GM18867 (cell line): ENCODE data around the gene RPSA.
"Not testable (repeated sequence)": the region's sequence is repeated elsewhere in the genome, so short reads cannot be mapped to it uniquely, and the experiment has no call there.

Experiments used
- ATAC-seq: cut with Tn5 transposase; IDR thresholded peaks from one replicate; pipeline ENCODE4 v1.9.1; 2021; ENCODE audit warnings: mild to moderate bottlenecking, moderate library complexity; ENCODE audit not compliant: unreplicated experiment

Gene RPSA

DNA sequence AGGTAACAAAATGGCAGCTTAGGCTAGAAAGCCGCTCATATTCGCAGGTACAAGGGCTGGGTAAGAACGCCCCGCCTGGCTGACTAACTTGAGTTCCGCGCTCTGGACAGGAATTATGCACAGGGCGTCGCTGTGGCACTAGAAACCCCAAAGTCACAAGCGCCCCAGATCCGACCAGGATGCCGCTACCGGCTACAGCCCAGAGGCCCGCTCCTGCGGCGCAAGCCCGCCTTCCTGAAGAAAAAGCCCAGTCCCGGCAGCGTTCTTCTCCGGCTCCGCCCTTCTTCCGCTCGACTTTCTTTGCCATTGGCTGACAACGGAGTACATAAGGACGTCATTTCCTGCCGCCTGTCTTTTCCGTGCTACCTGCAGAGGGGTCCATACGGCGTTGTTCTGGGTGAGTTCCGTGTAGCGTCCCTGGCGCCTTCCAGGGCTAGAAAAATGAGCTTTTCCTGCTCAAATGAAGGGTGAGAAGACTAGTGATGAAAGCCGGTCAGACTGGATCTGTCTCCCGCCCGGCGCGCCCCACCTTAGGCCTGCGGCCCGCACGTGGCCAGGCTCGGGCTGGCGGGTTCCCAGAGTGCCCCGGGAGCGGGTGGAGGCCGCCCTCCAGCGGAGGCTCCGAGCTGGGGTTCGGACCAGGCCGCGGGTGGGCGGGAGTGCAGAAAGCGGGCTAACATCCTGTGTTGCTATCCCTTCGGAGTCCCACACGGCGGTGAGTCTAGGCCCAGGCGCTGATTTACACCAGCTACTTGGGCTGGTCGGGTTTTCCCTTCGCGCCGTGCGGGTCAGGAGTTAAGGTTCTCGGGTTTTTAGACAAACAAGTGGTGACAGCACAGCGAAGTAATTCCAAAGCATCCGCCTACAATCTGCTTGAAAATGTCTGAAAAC lies at the start of gene RPSA:
Gene RPSA, plus strand, starts transcription at position 353 of the 891 bp plus-strand sequence. CDS start 934 bp downstream, outside the sequence.
- peak; percentile 90 for ATAC-seq

DNA sequence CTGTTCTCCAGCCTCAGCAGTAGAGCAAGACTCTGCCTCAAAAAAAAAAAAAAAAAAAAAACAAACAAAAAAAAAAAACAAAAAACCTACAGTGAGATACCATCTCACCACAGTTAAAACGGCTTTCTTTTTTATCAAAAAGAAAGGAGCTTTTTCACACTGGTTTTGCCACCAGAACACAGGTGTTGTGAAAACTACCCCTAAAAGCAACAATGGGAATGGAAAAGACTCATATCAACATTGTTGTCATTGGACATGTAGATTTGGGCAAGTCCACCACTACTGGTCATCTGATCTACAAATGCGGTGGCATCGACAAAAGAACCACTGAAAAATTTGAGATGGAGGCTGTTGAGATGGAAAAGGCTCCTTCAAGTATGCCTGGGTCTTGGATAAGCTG lies 48.2 kb upstream of the RPSA start:
- no peak for ATAC-seq

DNA sequence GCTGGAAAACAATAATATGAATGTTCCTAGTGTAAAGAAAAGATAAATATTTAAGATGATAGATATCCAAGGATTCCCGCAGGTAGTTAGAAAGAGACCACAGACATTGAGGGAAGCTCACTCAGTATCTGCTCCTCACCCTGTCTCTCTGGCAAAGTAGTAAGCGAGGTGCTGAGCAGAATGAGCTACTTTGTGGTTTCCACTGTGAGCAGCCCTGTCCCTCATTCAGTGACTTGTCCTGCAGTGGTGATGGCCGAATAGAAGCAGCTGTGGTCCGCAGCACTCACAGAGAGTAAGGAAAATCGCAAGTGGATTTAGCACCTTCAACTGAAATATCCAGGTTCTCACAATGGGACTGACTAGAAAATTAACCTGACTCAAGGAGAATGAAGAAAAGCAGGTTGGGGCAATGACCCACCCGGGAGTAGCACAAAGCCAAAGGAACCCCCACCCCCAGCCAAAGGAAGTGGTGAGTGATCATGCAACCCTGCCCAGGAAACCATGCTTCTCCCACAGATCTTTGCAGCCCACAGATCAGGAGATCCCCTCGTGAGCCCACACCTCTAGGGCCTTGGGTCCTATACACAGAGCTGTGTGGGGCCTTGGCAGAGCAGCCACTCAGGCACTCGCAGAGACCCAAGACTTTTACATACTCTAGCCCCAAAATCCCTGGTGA lies 45.1 kb upstream of the RPSA start:
- ATAC-seq = no peak

- no peak for ATAC-seq
Measured at GRCh38 chr3:39362192-39362591, 44.3 kb upstream of the RPSA start.

- ATAC-seq = no peak
Measured at GRCh38 chr3:39362812-39363211, 43.7 kb upstream of the RPSA start.

- not testable (repeated sequence) for ATAC-seq
Measured at GRCh38 chr3:39370450-39370849, 36.1 kb upstream of the RPSA start.

DNA sequence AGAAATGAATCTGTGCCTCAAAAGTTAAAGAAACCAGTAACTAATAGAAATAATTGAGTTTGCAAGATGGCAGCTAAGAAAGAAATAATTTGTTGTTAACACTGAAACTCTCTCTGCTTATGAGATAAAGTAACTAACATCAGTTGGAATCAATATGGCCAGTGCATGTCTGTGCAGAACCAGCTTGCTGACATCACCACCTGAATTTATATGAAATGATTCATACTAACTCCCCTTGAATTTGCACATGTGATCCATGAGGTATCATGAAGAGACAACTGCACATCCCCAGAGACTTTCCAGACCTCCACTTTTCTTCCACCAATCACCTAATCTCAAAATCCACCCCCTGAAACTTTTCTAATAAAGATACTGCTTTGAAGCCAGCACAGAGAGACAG lies 33.7 kb upstream of the RPSA start:
- no peak for ATAC-seq

DNA sequence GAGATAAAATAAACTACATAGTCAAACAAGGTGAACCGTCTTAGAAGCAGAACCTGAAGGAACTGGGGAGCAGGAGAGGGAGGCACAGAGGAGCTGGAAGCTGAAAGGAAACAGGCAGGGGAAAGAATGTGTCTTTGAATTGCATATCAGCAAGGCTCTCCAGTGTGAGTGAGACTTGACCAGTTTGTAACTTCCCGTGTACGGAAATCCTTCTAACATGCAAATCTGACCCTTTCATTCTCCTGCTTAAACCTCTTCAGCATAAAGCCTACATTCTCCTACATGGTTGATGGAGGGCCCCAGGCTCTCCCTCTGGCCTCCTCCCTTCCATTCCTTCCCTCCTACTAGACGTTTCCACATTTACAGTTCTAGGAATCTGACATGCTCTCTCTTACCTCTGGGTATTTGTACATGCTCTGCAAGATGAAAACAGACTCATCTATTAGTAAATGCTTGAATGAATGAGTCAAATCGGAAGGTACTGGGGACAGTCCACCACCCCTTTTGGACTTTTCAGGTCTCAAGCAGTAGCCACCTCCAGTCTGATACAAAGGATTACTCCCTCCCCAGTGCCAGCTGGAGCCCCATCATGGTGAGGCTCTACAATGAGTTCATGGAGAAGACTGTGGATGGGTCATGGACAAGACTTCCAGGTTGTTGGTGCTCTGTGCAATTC lies 29.4 kb upstream of the RPSA start:
- ATAC-seq = no peak

DNA sequence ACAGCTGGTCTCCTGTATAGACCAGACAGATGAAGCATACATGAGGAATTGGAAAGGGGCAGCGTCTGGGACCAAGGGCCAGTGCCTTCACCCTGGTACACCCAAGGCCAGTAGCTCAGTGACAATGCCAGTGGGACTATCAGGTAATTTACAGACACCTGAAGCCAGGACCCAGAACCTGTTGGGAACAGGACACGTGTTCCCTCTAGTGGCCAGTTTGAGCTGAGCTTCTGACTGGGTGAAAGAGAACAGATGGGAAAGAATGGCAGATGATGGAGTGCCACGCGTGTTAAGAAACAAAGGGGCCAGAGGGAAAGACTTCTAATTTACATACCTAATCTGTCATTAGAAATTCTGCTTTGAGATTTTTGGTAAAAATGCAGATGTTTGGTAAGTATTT lies 28.4 kb upstream of the RPSA start:
- ATAC-seq = peak; percentile 72

- no peak for ATAC-seq
Measured at GRCh38 chr3:39378957-39379777, 27.4 kb upstream of the RPSA start.

DNA sequence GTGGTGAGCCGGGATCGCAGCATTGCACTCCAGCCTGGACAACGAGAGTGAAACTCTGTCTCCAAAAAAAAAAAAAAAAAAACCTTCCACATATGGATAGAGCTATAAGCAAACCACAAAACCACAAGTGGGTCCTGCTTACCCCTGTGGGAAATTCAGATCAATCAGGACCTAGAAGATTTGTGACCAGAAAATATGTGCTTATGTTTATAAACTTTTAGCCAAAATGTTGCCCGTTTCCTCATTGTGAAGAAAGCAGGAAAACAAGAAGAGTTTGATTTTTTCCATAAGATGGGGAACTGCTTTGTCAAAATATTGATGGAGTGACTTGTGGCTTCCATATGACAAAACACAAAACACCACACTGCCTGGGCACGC lies 26.8 kb upstream of the RPSA start:
- no peak for ATAC-seq

GRCh38 chr3:39381432-39381831 lies 25.1 kb upstream of the RPSA start:
- no peak for ATAC-seq

DNA sequence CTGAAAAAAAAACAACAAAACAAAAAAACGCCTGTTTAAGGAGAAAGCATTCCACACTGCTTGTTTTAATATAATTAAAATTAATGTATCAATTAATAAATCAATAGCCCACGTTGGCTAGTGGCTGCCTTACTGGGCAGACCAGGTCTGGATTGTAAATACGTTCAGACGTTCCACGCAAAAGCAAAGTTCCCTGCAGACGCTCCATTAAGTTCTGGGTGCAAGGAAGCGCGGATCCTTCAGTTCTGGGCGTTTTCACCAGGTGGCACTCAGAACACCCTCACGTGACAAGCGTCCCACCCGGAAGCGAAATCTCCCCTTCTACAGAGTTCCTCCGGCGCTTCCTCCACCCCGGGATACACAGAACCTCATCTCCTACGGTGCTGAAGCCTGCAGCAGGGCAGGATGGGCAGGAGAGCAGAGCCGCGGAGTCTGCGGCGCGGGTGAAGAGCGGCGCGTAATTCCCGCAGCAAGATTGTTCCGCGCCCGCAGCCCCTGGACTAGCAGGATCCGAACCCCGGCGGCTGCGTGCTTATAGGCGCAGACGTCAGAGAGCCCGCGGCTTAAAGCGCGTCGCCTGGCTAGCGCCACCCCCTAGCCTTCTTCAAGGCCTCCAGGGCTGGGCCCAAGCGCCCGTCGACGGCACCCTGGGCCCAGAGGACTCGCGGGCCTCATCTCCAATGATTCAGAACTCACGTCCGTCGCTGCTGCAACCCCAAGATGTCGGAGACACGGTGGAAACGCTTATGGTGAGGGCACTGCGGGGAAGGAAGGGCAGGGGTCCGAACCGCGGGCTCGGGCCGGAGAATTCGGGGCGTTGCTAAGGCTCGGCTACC lies 23.3 kb upstream of the RPSA start, which contains the start of gene SLC25A38:
Gene SLC25A38, plus strand, starts transcription at position 326 of the 836 bp plus-strand sequence. Its CDS starts 355 bp downstream, at position 681.
- ATAC-seq = peak; percentile 76

- ATAC-seq = peak; percentile 76
Measured at GRCh38 chr3:39383881-39384664, 22.4 kb upstream of the RPSA start.

DNA sequence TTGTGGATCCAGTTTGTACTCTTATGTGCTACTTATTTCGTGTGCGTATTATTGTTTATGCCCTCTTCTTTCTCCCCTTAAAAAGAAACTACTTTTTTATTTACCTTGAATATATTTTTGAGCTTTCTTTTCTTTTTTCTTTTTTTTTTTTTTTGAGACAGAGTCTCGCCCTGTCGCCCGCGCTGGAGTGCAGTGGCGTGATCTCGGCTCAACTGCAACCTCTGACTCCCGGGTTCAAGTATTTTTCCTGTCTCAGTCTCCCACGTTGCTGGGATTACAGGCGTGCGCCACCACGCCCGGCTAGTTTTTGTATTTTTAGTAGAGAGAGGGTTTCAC lies 21.9 kb upstream of the RPSA start:
- ATAC-seq = no peak

DNA sequence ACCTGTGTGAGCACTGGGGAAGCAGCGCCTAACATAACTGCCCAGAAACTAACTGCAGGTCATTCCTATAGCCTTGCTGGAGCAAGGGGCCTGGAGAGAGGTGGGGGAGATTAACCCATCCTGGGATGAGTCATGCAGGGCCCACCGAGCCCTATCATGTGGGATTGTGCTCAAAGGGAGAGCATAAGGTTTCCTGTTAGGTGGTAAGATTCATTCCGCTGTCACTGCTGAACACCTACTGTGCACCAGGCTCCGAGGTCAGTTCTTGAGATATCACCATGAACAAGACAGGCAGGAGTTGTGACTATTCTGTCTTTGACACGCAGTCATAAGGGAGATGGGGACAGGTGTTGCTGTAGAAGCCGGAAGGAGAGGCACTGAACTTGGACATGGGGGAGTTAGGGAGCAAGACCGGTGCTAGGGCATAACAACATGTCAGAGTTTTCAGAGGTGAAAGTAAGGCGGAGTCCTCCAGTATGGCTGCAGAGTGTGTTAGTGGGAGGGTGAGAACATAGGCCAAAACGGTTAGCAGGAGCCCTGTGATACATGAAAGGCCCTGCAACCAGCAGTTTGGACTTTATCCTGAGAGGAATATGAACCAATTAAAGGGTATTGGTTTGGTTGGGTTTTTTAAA lies 20.9 kb upstream of the RPSA start:
- ATAC-seq = no peak

DNA sequence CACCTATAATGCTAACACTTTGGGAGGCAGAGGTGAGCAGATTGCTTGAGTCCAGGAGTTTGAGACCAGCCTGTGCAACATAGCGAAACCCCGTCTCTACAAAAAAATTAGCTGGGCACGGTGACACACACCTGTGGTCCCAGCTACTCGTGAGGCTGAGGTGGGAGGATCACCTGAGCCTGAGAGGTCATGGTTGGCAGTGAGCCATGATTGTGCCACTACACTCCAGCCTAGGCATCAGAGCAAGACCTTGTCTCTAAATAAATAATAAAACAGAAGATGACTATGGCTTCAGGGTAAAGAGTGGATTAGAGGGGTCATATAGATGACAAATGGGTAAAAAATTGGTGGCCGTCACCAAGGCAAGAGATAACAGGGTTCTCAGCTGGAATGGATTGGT lies 20.2 kb upstream of the RPSA start:
- no peak for ATAC-seq

GRCh38 chr3:39387411-39387975 lies 19.0 kb upstream of the RPSA start:
- no peak for ATAC-seq
